Measurements from ENCODE around the gene HSPBP1. TPM values are rescaled to one million over a fixed set of nuclear protein-coding genes. Genes with fewer than 3 reads are reported as not detected.

Gene HSPBP1
- total and polyA plus RNA-seq, 2 of the 13 experiments (the other 11 are each of a cell fraction or from before 2014, with no cell fraction given), result 22.3 to 33.7 TPM

DNA sequence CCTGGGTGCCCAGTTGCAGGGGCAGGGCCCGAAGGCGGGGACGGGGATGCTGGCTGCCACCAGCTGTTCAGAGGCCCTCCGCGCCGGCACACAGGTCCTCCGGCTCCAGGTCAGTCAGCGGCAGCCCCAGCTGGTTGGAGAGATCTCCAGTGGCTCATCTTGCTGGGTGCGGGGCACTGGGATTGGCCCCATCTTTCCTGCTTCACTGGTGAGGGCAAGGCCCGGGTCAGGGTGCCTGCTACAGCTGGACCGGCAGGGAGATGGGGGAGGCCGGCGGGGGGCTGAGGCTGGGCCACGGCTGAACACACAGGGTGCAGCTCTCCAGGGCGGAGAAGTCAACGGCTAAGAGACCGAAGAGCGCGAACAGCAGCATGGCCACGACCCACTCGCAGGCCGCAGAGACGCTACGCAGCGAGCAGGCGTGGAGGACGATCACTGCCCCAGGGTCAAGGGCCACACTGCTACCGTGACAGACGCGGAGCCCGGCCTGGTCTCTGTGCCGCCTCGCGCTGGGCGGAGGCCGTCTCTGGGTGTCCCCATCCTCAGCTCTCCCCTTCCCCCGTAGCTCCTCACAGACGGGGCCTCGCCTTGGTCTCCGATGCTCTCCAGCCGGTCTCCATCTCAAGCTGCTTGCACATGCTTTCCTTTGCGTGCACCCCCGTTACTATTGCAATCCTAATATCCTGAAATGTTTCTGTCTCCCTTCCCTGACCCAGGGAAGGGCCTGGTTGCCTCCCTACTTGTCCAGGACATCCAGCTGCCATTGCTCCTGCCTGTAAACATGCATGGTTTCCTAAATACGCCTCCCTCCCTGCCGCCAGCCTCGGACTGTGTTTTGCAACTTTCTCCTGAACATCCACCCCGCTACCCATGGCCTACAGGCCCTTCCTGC, 33.0 kb upstream of the HSPBP1 start (continued):
- TF ChIP-seq, protein P1, sequence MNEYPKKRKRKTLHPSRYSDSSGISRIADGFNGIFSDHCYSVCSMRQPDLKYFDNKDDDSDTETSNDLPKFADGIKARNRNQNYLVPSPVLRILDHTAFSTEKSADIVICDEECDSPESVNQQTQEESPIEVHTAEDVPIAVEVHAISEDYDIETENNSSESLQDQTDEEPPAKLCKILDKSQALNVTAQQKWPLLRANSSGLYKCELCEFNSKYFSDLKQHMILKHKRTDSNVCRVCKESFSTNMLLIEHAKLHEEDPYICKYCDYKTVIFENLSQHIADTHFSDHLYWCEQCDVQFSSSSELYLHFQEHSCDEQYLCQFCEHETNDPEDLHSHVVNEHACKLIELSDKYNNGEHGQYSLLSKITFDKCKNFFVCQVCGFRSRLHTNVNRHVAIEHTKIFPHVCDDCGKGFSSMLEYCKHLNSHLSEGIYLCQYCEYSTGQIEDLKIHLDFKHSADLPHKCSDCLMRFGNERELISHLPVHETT (CRISPR knock-in tag; conservative IDR thresholded peaks at IDR 0.05), result no peak

DNA sequence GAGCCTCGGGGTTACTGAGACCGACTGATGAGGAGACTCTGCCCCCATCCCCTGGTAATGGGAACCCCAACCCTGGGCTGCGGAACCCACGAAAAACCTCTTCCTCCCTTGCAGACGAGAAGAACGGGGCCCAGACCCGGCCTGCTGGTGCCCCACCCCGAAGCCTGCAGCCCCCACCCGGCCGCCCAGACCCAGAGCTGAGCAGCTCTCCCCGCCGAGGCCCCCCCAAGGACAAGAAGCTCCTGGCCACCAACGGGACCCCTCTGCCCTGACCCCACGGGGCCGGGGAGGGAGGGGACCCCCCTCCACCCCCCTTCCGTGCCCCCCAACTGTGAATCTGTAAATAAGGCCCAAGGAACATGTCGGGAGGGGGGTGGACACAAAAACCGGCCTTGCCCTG, 31.9 kb upstream of the HSPBP1 start:
- Histone ChIP-seq H3K4me1 (ENCODE audit: insufficient read depth, low read length) (peaks cover 14% of the 10 kb centered on the region), H3K9me3 (ENCODE audit: low read length) (no peaks in the 10 kb centered on the region), H3K27ac (ENCODE audit: extremely low read length, insufficient read depth, low read length) (no peak overlapping the region), H3K36me3 (replicated peaks in 1 of 2; ENCODE audit: control insufficient read depth in 1 of 2, insufficient read depth in 2 of 2, low read length in 2 of 2) (no peaks in the 10 kb centered on the region), H4K20me1 (ENCODE audit: insufficient read depth, low read length) (no peaks in the 10 kb centered on the region), H3K4me2 (ENCODE audit: low read depth, low read length) (no peak overlapping the region), H3K79me2 (ENCODE audit: insufficient read depth, low read length) (no peaks in the 10 kb centered on the region), H3K9ac (ENCODE audit: insufficient read depth, low read depth, low read length) (no peak overlapping the region), H3K27me3 (ENCODE audit: control insufficient read depth in 1 of 2, insufficient read depth in 2 of 2, low read length in 2 of 2) (peaks cover 0 to 5% of the 10 kb centered on the region in 2 experiments; a peak in 1 of 5 replicates), H3K4me3 (replicated peaks in 1 of 3; ENCODE audit: insufficient read depth in 1 of 3, low read depth in 2 of 3, low read length in 3 of 3) (no peak overlapping the region), H2AFZ (ENCODE audit: low read length) (no peak overlapping the region)
- ChIA-PET CTCF (ENCODE audit: low intra/inter-chr PET ratio, low total read pairs) (no interaction called here), POLR2A (no interaction called here)
- no TSS peak for BruUV-seq (replicated peaks)
- intact Hi-C loops (cut with micrococcal nuclease; ENCODE audit: unreplicated experiment) (no loop called here), in situ Hi-C loops (cut with HindIII; ENCODE audit: extremely low pct_ligation_motif_present, low pct_unique_long_range_greater_than_20kb) (no loop called here)
- no peak for DNase-seq (ENCODE audit: low spot score)
- no peak for FAIRE-seq
- WGBS (ENCODE audit: low lambda C conversion rate), result 57% methylated on average over 11 of the region's 18 CpGs
- no peak for ATAC-seq
- no peak for TF ChIP-seq SIN3A (IDR thresholded peaks at IDR 0.05; ENCODE audit: borderline replicate concordance, low read depth, low read length)
- no peak for TF ChIP-seq SUZ12 (IDR thresholded peaks at IDR 0.05; ENCODE audit: low read depth, low read length)
- TF ChIP-seq HDAC2 (CRISPR knock-in tag; IDR thresholded peaks at IDR 0.05), result no peak
- TF ChIP-seq NFKBIZ (CRISPR knock-in tag; IDR thresholded peaks at IDR 0.05), result no peak
- TF ChIP-seq ZNF12 (CRISPR knock-in tag; IDR thresholded peaks at IDR 0.05), result no peak
- no peak for TF ChIP-seq ZNF619 (CRISPR knock-in tag; IDR thresholded peaks at IDR 0.05)
- TF ChIP-seq TBX3 (IDR thresholded peaks at IDR 0.05; ENCODE audit: borderline replicate concordance), result no peak
- TF ChIP-seq, protein P2, sequence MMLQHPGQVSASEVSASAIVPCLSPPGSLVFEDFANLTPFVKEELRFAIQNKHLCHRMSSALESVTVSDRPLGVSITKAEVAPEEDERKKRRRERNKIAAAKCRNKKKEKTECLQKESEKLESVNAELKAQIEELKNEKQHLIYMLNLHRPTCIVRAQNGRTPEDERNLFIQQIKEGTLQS (CRISPR knock-in tag; IDR thresholded peaks at IDR 0.05), result no peak
- no peak for TF ChIP-seq TEAD2 (CRISPR knock-in tag; IDR thresholded peaks at IDR 0.05)
- TF ChIP-seq, protein P3, sequence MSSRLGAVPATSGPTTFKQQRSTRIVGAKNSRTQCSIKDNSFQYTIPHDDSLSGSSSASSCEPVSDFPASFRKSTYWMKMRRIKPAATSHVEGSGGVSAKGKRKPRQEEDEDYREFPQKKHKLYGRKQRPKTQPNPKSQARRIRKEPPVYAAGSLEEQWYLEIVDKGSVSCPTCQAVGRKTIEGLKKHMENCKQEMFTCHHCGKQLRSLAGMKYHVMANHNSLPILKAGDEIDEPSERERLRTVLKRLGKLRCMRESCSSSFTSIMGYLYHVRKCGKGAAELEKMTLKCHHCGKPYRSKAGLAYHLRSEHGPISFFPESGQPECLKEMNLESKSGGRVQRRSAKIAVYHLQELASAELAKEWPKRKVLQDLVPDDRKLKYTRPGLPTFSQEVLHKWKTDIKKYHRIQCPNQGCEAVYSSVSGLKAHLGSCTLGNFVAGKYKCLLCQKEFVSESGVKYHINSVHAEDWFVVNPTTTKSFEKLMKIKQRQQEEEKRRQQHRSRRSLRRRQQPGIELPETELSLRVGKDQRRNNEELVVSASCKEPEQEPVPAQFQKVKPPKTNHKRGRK (CRISPR knock-in tag; IDR thresholded peaks at IDR 0.05), result no peak
- TF ChIP-seq RFX3 (CRISPR knock-in tag; IDR thresholded peaks at IDR 0.05), result no peak
- TF ChIP-seq RARA (CRISPR knock-in tag; IDR thresholded peaks at IDR 0.05), result no peak
- no peak for TF ChIP-seq ATF7 (IDR thresholded peaks at IDR 0.05)
- no peak for TF ChIP-seq ATF7 (CRISPR knock-in tag; IDR thresholded peaks at IDR 0.05)
- TF ChIP-seq ZFP36L2 (CRISPR knock-in tag; IDR thresholded peaks at IDR 0.05), result no peak
- TF ChIP-seq ELF3 (CRISPR knock-in tag; IDR thresholded peaks at IDR 0.05), result no peak
- TF ChIP-seq ZNF772 (CRISPR knock-in tag; IDR thresholded peaks at IDR 0.05), result no peak
- TF ChIP-seq, protein P4, sequence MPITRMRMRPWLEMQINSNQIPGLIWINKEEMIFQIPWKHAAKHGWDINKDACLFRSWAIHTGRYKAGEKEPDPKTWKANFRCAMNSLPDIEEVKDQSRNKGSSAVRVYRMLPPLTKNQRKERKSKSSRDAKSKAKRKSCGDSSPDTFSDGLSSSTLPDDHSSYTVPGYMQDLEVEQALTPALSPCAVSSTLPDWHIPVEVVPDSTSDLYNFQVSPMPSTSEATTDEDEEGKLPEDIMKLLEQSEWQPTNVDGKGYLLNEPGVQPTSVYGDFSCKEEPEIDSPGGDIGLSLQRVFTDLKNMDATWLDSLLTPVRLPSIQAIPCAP (CRISPR knock-in tag; IDR thresholded peaks at IDR 0.05; ENCODE audit: low read depth), result no peak
- TF ChIP-seq, protein P5, sequence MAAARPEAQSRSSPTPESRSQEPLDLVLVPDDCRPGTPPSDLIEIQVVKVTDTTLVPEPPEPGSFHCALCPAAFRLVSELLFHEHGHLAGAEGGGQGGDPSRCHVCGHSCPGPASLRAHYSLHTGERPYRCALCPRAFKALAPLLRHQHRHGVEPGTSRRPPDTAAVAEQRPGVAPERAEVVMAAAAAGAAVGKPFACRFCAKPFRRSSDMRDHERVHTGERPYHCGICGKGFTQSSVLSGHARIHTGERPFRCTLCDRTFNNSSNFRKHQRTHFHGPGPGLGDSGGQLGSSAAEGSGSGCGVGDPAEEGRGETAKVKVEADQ (CRISPR knock-in tag; IDR thresholded peaks at IDR 0.05; ENCODE audit: borderline replicate concordance), result no peak

Data from HepG2 (cell line).